Duodenal mucosa (tissue), 2 donors: ENCODE measurements around the gene DOCK6.

Experiments used
- H3K27ac ChIP-seq: one replicate; pipeline ENCODE4 v1.7.0; 2013; ENCODE audit warnings: low read depth, low read length
- H3K27me3 ChIP-seq, 2 donors: one replicate each; pipeline ENCODE4 v1.7.0; 2013; ENCODE audit warnings: low read length in 2 of 2, control low read depth in 1 of 2; ENCODE audit not compliant: insufficient read depth in 2 of 2, control insufficient read depth in 1 of 2
- H3K36me3 ChIP-seq, 2 donors: one replicate each; pipeline ENCODE4 v1.7.0; 2013; ENCODE audit warnings: low read length in 2 of 2, control low read depth in 1 of 2; ENCODE audit not compliant: insufficient read depth in 2 of 2, control insufficient read depth in 1 of 2
- H3K4me1 ChIP-seq, 2 donors: one replicate each; pipeline ENCODE4 v1.7.0; 2013; ENCODE audit warnings: low read length in 2 of 2, control low read depth in 1 of 2; ENCODE audit not compliant: insufficient read depth in 2 of 2, control insufficient read depth in 1 of 2
- H3K4me3 ChIP-seq, 2 donors: one replicate each; pipeline ENCODE4 v1.7.0; 2013; ENCODE audit warnings: low read length in 2 of 2, low read depth in 1 of 2
- H3K9ac ChIP-seq, 2 donors: one replicate each; pipeline ENCODE4 v1.7.0; 2013; ENCODE audit warnings: low read length in 2 of 2, low read depth in 1 of 2
- H3K9me3 ChIP-seq, 2 donors: one replicate each; pipeline ENCODE4 v1.7.0; 2013; ENCODE audit warnings: low read length in 2 of 2, control low read depth in 1 of 2; ENCODE audit not compliant: control insufficient read depth in 1 of 2

The DOCK6 gene

GRCh38 chr19:11227195-11227886 lies 35.0 kb downstream of the DOCK6 start:
- H3K36me3 ChIP-seq: peaks cover 10 to 43% of the 10 kb centered on the region in 2 donors
- H3K9me3 ChIP-seq: no peaks in the 10 kb centered on the region
- no peak overlapping the region for H3K27ac ChIP-seq
- no peaks in the 10 kb centered on the region for H3K27me3 ChIP-seq
- H3K4me3 ChIP-seq: no peak overlapping the region
- no peak overlapping the region for H3K9ac ChIP-seq
- no peaks in the 10 kb centered on the region for H3K4me1 ChIP-seq

- Histone ChIP-seq H3K27ac (no peak overlapping the region), H3K27me3 (no peaks in the 10 kb centered on the region), H3K36me3 (peaks cover 13 to 43% of the 10 kb centered on the region in 2 donors), H3K4me3 (no peak overlapping the region), H3K4me1 (no peaks in the 10 kb centered on the region), H3K9ac (no peak overlapping the region), H3K9me3 (peaks cover 0 to 4% of the 10 kb centered on the region in 2 donors)
Observed at GRCh38 chr19:11226716-11227166, 35.6 kb downstream of the DOCK6 start.

- H3K27me3 ChIP-seq: no peaks in the 10 kb centered on the region
- H3K9me3 ChIP-seq: peaks cover 6 to 10% of the 10 kb centered on the region in 2 donors
- H3K36me3 ChIP-seq: peaks cover 20 to 47% of the 10 kb centered on the region in 2 donors
- H3K4me1 ChIP-seq: no peaks in the 10 kb centered on the region
- no peak overlapping the region for H3K9ac ChIP-seq
- no peak overlapping the region for H3K27ac ChIP-seq
- no peak overlapping the region for H3K4me3 ChIP-seq
Observed at GRCh38 chr19:11225815-11226214, 36.5 kb downstream of the DOCK6 start.

- no peaks in the 10 kb centered on the region for H3K27me3 ChIP-seq
- H3K36me3 ChIP-seq: peaks cover 16 to 47% of the 10 kb centered on the region in 2 donors
- no peak overlapping the region for H3K9ac ChIP-seq
- peaks cover 6 to 10% of the 10 kb centered on the region in 2 donors for H3K9me3 ChIP-seq
- no peaks in the 10 kb centered on the region for H3K4me1 ChIP-seq
- no peak overlapping the region for H3K4me3 ChIP-seq
- no peak overlapping the region for H3K27ac ChIP-seq
Observed at GRCh38 chr19:11225172-11225571, 37.2 kb downstream of the DOCK6 start.

GRCh38 chr19:11224429-11224828 lies 37.9 kb downstream of the DOCK6 start:
- H3K4me3 ChIP-seq: no peak overlapping the region
- H3K9me3 ChIP-seq: peaks cover 6 to 10% of the 10 kb centered on the region in 2 donors
- no peak overlapping the region for H3K9ac ChIP-seq
- H3K27me3 ChIP-seq: no peaks in the 10 kb centered on the region
- H3K27ac ChIP-seq: no peak overlapping the region
- peaks cover 16 to 46% of the 10 kb centered on the region in 2 donors for H3K36me3 ChIP-seq
- H3K4me1 ChIP-seq: no peaks in the 10 kb centered on the region

- no peak overlapping the region for H3K9ac ChIP-seq
- H3K36me3 ChIP-seq: peaks cover 16 to 45% of the 10 kb centered on the region in 2 donors
Observed at GRCh38 chr19:11223200-11223599, 39.1 kb downstream of the DOCK6 start.

GRCh38 chr19:11221082-11221598 lies 41.2 kb downstream of the DOCK6 start:
- peaks cover 6 to 10% of the 10 kb centered on the region in 2 donors for H3K9me3 ChIP-seq
- no peak overlapping the region for H3K9ac ChIP-seq
- no peaks in the 10 kb centered on the region for H3K27me3 ChIP-seq
- H3K4me1 ChIP-seq: no peaks in the 10 kb centered on the region
- no peak overlapping the region for H3K4me3 ChIP-seq
- peaks cover 20 to 45% of the 10 kb centered on the region in 2 donors for H3K36me3 ChIP-seq
- no peak overlapping the region for H3K27ac ChIP-seq

More at GRCh38 chr19:11223200-11223599, 39.1 kb downstream of the DOCK6 start:
- no peaks in the 10 kb centered on the region for H3K27me3 ChIP-seq
- no peaks in the 10 kb centered on the region for H3K4me1 ChIP-seq
- H3K27ac ChIP-seq: no peak overlapping the region
- H3K9me3 ChIP-seq: peaks cover 6 to 10% of the 10 kb centered on the region in 2 donors
- no peak overlapping the region for H3K4me3 ChIP-seq

- Histone ChIP-seq H3K9me3 (no peaks in the 10 kb centered on the region), H3K4me3 (no peak overlapping the region), H3K27me3 (no peaks in the 10 kb centered on the region), H3K27ac (no peak overlapping the region), H3K9ac (no peak overlapping the region), H3K4me1 (no peaks in the 10 kb centered on the region), H3K36me3 (peaks cover 28 to 47% of the 10 kb centered on the region in 2 donors)
Observed at GRCh38 chr19:11214387-11214786, 47.9 kb downstream of the DOCK6 start.

GRCh38 chr19:11210656-11210928 lies 51.7 kb downstream of the DOCK6 start:
- Histone ChIP-seq H3K9me3 (no peaks in the 10 kb centered on the region), H3K36me3 (peaks cover 19 to 47% of the 10 kb centered on the region in 2 donors), H3K27ac (no peak overlapping the region), H3K4me1 (no peaks in the 10 kb centered on the region), H3K4me3 (no peak overlapping the region), H3K9ac (no peak overlapping the region), H3K27me3 (no peaks in the 10 kb centered on the region)

- no peak overlapping the region for H3K27ac ChIP-seq
- H3K27me3 ChIP-seq: no peaks in the 10 kb centered on the region
- no peaks in the 10 kb centered on the region for H3K9me3 ChIP-seq
- H3K36me3 ChIP-seq: peaks cover 15 to 41% of the 10 kb centered on the region in 2 donors
- no peaks in the 10 kb centered on the region for H3K4me1 ChIP-seq
- no peak overlapping the region for H3K9ac ChIP-seq
- no peak overlapping the region for H3K4me3 ChIP-seq
Observed at GRCh38 chr19:11209839-11210655, 52.3 kb downstream of the DOCK6 start.
